SK-N-SH treated with all-trans-retinoic acid at 6 μM for 48 hours (cell line): ENCODE measurements around the gene RUSC2.

ENCODE experiments used
- ATAC-seq: fragments of 200-7000 bp; cut with Tn5 transposase; 3 replicates; pipeline ENCODE4 v1.9.1; 2020; ENCODE audit warnings: mild to moderate bottlenecking, moderate library complexity
- ARNTL ChIP-seq: fragments of 450-650 bp; formaldehyde crosslinking; IDR thresholded peaks from 2 replicates; pipeline ENCODE4 v1.5.0; 2020; ENCODE audit warnings: low read depth, mild to moderate bottlenecking, moderate library complexity, borderline replicate concordance
- BACH2 ChIP-seq: fragments of 250-450 bp; sonication (Bioruptor Pico); IDR thresholded peaks from 2 replicates; pipeline ENCODE4 v1.9.0; 2021; ENCODE audit warnings: mild to moderate bottlenecking, borderline replicate concordance
- CREB5 ChIP-seq: fragments of 250-450 bp; sonication (Bioruptor Pico); IDR thresholded peaks from 2 replicates; pipeline ENCODE4 v1.5.1; 2020; ENCODE audit warnings: low read depth, mild to moderate bottlenecking, moderate library complexity
- CSRNP3 ChIP-seq: fragments of 250-450 bp; sonication (Bioruptor Pico); IDR thresholded peaks from 2 replicates; pipeline ENCODE4 v1.5.1; 2021; ENCODE audit warnings: mild to moderate bottlenecking, moderate library complexity
- ESRRG ChIP-seq: fragments of 250-450 bp; sonication (Bioruptor Pico); IDR thresholded peaks from 2 replicates; pipeline ENCODE4 v1.6.1; 2021; ENCODE audit warnings: mild to moderate bottlenecking
- GLIS3 ChIP-seq: fragments of 250-450 bp; sonication (Bioruptor Pico); IDR thresholded peaks from 2 replicates; pipeline ENCODE4 v1.5.0; 2020; ENCODE audit warnings: mild to moderate bottlenecking, moderate library complexity
- ISL1 ChIP-seq: fragments of 250-450 bp; sonication (Bioruptor Pico); IDR thresholded peaks from 2 replicates; pipeline ENCODE4 v2.1.2; 2022; ENCODE audit warnings: mild to moderate bottlenecking, moderate library complexity
- OSR1 ChIP-seq: fragments of 250-450 bp; sonication (Bioruptor Pico); IDR thresholded peaks from 2 replicates; pipeline ENCODE4 v1.8.0; 2022; ENCODE audit warnings: moderate library complexity, mild to moderate bottlenecking, inconsistent platforms
- PATZ1 ChIP-seq: fragments of 250-450 bp; sonication (Bioruptor Pico); IDR thresholded peaks from 2 replicates; pipeline ENCODE4 v1.8.0; 2020; ENCODE audit warnings: mild to moderate bottlenecking, moderate library complexity, borderline replicate concordance
- SNAI2 ChIP-seq: fragments of 250-450 bp; sonication (Bioruptor Pico); IDR thresholded peaks from 2 replicates; pipeline ENCODE4 v1.5.0; 2020; ENCODE audit warnings: mild to moderate bottlenecking, moderate library complexity
- TSHZ2 ChIP-seq: fragments of 250-450 bp; sonication (Bioruptor Pico); IDR thresholded peaks from 2 replicates; pipeline ENCODE4 v1.5.0; 2020; ENCODE audit warnings: mild to moderate bottlenecking, moderate library complexity
- ZC3H10 ChIP-seq: fragments of 250-450 bp; sonication (Bioruptor Pico); IDR thresholded peaks from 2 replicates; pipeline ENCODE4 v1.5.1; 2021; ENCODE audit warnings: mild to moderate bottlenecking, moderate library complexity
- ZFP3 ChIP-seq: fragments of 250-450 bp; sonication (Bioruptor Pico); IDR thresholded peaks from 2 replicates; pipeline ENCODE4 v1.5.0; 2020; ENCODE audit warnings: mild to moderate bottlenecking, moderate library complexity
- ZFP30 ChIP-seq: fragments of 450-650 bp; formaldehyde crosslinking; IDR thresholded peaks from 2 replicates; pipeline ENCODE4 v1.5.0; 2022; ENCODE audit warnings: mild to moderate bottlenecking, moderate library complexity
- ZNF565 ChIP-seq: fragments of 450-650 bp; formaldehyde crosslinking; conservative IDR thresholded peaks from 2 replicates; pipeline ENCODE4 v1.5.0; 2020; ENCODE audit warnings: low read depth, mild to moderate bottlenecking, moderate library complexity
- ZNF8 ChIP-seq: fragments of 450-650 bp; formaldehyde crosslinking; IDR thresholded peaks from 2 replicates; pipeline ENCODE4 v1.5.0; 2020; ENCODE audit warnings: mild to moderate bottlenecking, moderate library complexity

Gene RUSC2

GRCh38 chr9:35515766-35516165, 25.9 kb downstream of the RUSC2 start:
- ATAC-seq = no peak
- TF ChIP-seq ZNF565 (no peak), CSRNP3 (CRISPR knock-in tag) (no peak), ZC3H10 (no peak), ZNF8 (CRISPR knock-in tag) (no peak), BACH2 (CRISPR knock-in tag) (no peak), CREB5 (CRISPR knock-in tag) (no peak), ARNTL (CRISPR knock-in tag) (no peak), SNAI2 (CRISPR knock-in tag) (no peak), ZFP3 (CRISPR knock-in tag) (no peak), ISL1 (CRISPR knock-in tag) (no peak), TSHZ2 (CRISPR knock-in tag) (no peak), ZFP30 (CRISPR knock-in tag) (no peak)

GRCh38 chr9:35516479-35516878, 26.6 kb downstream of the RUSC2 start:
- TF ChIP-seq OSR1 (CRISPR knock-in tag) (no peak), ISL1 (CRISPR knock-in tag) (peak; percentile 41)
- peak; percentile 67 for ATAC-seq

GRCh38 chr9:35517131-35517530, 27.2 kb downstream of the RUSC2 start:
- no peak for TF ChIP-seq ZNF8 (CRISPR knock-in tag)
- no peak for TF ChIP-seq ESRRG (CRISPR knock-in tag)
- no peak for TF ChIP-seq GLIS3 (CRISPR knock-in tag)
- TF ChIP-seq CSRNP3 (CRISPR knock-in tag) = no peak
- no peak for TF ChIP-seq ZNF565
- TF ChIP-seq OSR1 (CRISPR knock-in tag) = no peak
- no peak for TF ChIP-seq PATZ1
- no peak for TF ChIP-seq SNAI2 (CRISPR knock-in tag)
- TF ChIP-seq, all 23 proteins: peak for 0
- ATAC-seq = peak; percentile 5

- TF ChIP-seq ZNF8 (CRISPR knock-in tag) (no peak), ISL1 (CRISPR knock-in tag) (peak; percentile 38; the same call in 1 of the 2 replicates), CSRNP3 (CRISPR knock-in tag) (no peak), OSR1 (CRISPR knock-in tag) (no peak)
- TF ChIP-seq, all 23 proteins: peak for 1
- peak; percentile 48 for ATAC-seq
These were observed 27.8 kb downstream of the RUSC2 start for GRCh38 chr9:35517552-35518224.
